GM12878 (cell line): ENCODE measurements around the gene ATP7A. TPM values are rescaled to one million over a fixed set of nuclear protein-coding genes. Genes with fewer than 3 reads are reported as not detected.

Experiments
- CHD4 ChIP-seq: fragments of 200-600 bp; sonication (generic); IDR thresholded peaks from 2 replicates; pipeline ENCODE4 v1.6.1; 2016; ENCODE audit warnings: mild to moderate bottlenecking
- ETV6 ChIP-seq, 2 experiments: fragments of 450-650 bp in 1 of 2; IDR thresholded peaks in 1 of 2; conservative IDR thresholded peaks in 1 of 2; 2 replicates each; pipeline ENCODE4 v1.6.1; 2014; ENCODE audit warnings: antibody characterized with exemption in 1 of 2, borderline replicate concordance in 1 of 2, low read depth in 1 of 2, mild to moderate bottlenecking in 1 of 2, moderate library complexity in 1 of 2
- HDAC6 ChIP-seq: fragments of 200-600 bp; sonication (generic); IDR thresholded peaks from one replicate; pipeline ENCODE4 v1.8.0; 2017; ENCODE audit warnings: antibody characterized with exemption; ENCODE audit not compliant: unreplicated experiment
- KLF5 ChIP-seq: fragments of 450-650 bp; IDR thresholded peaks from 2 replicates; pipeline ENCODE4 v1.6.1; 2014; ENCODE audit warnings: mild to moderate bottlenecking; ENCODE audit not compliant: partially characterized antibody
- MEF2B ChIP-seq: fragments of 450-650 bp; IDR thresholded peaks from 2 replicates; pipeline ENCODE4 v1.6.1; 2018; ENCODE audit warnings: mild to moderate bottlenecking, moderate library complexity; ENCODE audit not compliant: partially characterized antibody, poor library complexity, severe bottlenecking
- MYB ChIP-seq: fragments of 150-350 bp; IDR thresholded peaks from 2 replicates; pipeline ENCODE4 v1.6.1; 2014; ENCODE audit warnings: mild to moderate bottlenecking, low read depth, low read length, borderline replicate concordance
- NFYA ChIP-seq: IDR thresholded peaks from 2 replicates; pipeline ENCODE4 v1.6.1; 2011; ENCODE audit warnings: low read depth, mild to moderate bottlenecking, low read length, improper control_type of control experiment, borderline replicate concordance
- PAX8 ChIP-seq: fragments of 450-650 bp; IDR thresholded peaks from 2 replicates; pipeline ENCODE4 v1.6.1; 2017; ENCODE audit warnings: mild to moderate bottlenecking, moderate library complexity
- RELA ChIP-seq: fragments of 450-650 bp; IDR thresholded peaks from 2 replicates; pipeline ENCODE4 v1.8.0; 2014; ENCODE audit warnings: borderline replicate concordance; ENCODE audit not compliant: partially characterized antibody
- SIX5 ChIP-seq: IDR thresholded peaks from 2 replicates; pipeline ENCODE4 v1.6.1; 2011; ENCODE audit warnings: mild to moderate bottlenecking, low read depth, low read length, moderate library complexity; ENCODE audit not compliant: severe bottlenecking
- SREBF2 ChIP-seq: IDR thresholded peaks from 2 replicates; pipeline ENCODE4 v1.6.1; 2012; ENCODE audit warnings: mild to moderate bottlenecking, low read length
- SUPT20H ChIP-seq: IDR thresholded peaks from 2 replicates; pipeline ENCODE4 v1.6.1; 2011; ENCODE audit warnings: low read depth, mild to moderate bottlenecking, low read length, moderate library complexity, borderline replicate concordance; ENCODE audit not compliant: control insufficient read depth
- polyA plus RNA-seq, 11 experiments: library from polyadenylated mRNA; depleted of rRNA in 4 of 11; unstranded in 6 of 11; stranded (reverse) in 5 of 11; fragments of >200 nt; fragmentation: Nextera tagmentation in 4 of 11; fragmentation: Illumina TruSeq in 1 of 11; extraction: Ambion mirVana in 4 of 11; extraction: Trizol in 1 of 11; gene quantifications; 1 replicate in 1 of 11; 2 replicates in 10 of 11; pipeline versions ENCODE4 v1.2.1 to v1.2.3, GENCODE V29; 2011 to 2016; ENCODE audit warnings: inconsistent platforms in 2 of 11, missing spikeins in 2 of 11, low read depth in 1 of 11
- total RNA-seq, 4 experiments: library from RNA; depleted of rRNA in 3 of 4; stranded (reverse); fragments of >200 nt in 3 of 4; fragmentation: Illumina TruSeq in 1 of 4; extraction: Trizol in 1 of 4; gene quantifications; 2 replicates each; pipeline versions ENCODE4 v1.2.1 to v1.2.3, GENCODE V29; 2013 to 2021
- TF ChIP-seq, protein P1 (sequence below): fragments of 450-650 bp; IDR thresholded peaks from 2 replicates; pipeline ENCODE4 v1.6.1; 2017; ENCODE audit warnings: mild to moderate bottlenecking, moderate library complexity
- TF ChIP-seq, protein P2 (sequence below): IDR thresholded peaks from 2 replicates; pipeline ENCODE4 v1.6.1; 2012; ENCODE audit warnings: improper control_type of control experiment, low read depth, low read length; ENCODE audit not compliant: insufficient replicate concordance
- TF ChIP-seq, protein P3 (sequence below): IDR thresholded peaks from 2 replicates; pipeline ENCODE4 v1.6.1; 2011; ENCODE audit warnings: mild to moderate bottlenecking, low read depth, low read length, moderate library complexity; ENCODE audit not compliant: insufficient replicate concordance
- TF ChIP-seq, protein P4 (sequence below): IDR thresholded peaks from 2 replicates; pipeline ENCODE4 v1.6.1; 2011; ENCODE audit warnings: borderline replicate concordance, low read depth, mild to moderate bottlenecking, moderate library complexity, low read length; ENCODE audit not compliant: insufficient read depth, poor library complexity, severe bottlenecking

ATP7A gene
- total and polyA plus RNA-seq, 10 of the 15 experiments (the other 5 are each of a cell fraction or from before 2014, with no cell fraction given): 2.5 to 12.0 (median 7.6) TPM

DNA sequence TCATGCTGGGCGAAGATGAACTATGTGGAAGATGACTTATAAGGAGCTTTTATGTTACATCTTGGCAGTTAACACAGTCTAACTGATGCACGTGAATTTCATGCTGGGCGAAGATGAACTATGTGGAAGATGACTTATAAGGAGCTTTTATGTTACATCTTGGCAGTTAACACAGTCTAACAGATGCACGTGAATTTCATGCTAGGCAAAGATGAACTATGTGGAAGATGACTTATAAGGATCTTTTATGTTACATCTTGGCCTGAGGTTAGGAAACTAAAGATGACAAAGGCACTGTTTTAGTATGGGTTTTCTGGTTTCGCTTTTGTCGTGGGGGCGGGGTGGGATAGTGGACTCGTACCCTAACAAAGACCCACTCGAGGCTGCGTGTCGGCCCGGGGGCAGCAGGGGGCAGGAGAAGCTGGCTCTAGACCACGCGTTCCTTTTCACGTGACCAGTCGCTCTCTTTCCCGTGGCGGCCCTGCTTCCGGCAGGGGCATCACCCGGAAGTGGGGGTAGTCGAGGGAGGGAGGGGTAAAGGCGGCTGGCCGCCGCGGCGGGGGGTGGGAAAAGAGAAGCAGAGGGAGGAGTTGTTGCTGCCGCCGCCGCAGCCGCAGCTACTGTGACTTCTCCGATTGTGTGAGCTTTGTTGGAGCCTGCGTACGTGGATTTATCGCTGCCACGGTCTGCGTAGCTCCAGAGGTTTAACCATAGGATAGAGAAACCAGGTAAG lies at the start of gene ATP7A (continued):
- TF ChIP-seq, protein P1, sequence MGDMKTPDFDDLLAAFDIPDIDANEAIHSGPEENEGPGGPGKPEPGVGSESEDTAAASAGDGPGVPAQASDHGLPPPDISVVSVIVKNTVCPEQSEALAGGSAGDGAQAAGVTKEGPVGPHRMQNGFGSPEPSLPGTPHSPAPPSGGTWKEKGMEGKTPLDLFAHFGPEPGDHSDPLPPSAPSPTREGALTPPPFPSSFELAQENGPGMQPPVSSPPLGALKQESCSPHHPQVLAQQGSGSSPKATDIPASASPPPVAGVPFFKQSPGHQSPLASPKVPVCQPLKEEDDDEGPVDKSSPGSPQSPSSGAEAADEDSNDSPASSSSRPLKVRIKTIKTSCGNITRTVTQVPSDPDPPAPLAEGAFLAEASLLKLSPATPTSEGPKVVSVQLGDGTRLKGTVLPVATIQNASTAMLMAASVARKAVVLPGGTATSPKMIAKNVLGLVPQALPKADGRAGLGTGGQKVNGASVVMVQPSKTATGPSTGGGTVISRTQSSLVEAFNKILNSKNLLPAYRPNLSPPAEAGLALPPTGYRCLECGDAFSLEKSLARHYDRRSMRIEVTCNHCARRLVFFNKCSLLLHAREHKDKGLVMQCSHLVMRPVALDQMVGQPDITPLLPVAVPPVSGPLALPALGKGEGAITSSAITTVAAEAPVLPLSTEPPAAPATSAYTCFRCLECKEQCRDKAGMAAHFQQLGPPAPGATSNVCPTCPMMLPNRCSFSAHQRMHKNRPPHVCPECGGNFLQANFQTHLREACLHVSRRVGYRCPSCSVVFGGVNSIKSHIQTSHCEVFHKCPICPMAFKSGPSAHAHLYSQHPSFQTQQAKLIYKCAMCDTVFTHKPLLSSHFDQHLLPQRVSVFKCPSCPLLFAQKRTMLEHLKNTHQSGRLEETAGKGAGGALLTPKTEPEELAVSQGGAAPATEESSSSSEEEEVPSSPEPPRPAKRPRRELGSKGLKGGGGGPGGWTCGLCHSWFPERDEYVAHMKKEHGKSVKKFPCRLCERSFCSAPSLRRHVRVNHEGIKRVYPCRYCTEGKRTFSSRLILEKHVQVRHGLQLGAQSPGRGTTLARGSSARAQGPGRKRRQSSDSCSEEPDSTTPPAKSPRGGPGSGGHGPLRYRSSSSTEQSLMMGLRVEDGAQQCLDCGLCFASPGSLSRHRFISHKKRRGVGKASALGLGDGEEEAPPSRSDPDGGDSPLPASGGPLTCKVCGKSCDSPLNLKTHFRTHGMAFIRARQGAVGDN: no peak
- TF ChIP-seq NFYA: no peak
- TF ChIP-seq, protein P2, sequence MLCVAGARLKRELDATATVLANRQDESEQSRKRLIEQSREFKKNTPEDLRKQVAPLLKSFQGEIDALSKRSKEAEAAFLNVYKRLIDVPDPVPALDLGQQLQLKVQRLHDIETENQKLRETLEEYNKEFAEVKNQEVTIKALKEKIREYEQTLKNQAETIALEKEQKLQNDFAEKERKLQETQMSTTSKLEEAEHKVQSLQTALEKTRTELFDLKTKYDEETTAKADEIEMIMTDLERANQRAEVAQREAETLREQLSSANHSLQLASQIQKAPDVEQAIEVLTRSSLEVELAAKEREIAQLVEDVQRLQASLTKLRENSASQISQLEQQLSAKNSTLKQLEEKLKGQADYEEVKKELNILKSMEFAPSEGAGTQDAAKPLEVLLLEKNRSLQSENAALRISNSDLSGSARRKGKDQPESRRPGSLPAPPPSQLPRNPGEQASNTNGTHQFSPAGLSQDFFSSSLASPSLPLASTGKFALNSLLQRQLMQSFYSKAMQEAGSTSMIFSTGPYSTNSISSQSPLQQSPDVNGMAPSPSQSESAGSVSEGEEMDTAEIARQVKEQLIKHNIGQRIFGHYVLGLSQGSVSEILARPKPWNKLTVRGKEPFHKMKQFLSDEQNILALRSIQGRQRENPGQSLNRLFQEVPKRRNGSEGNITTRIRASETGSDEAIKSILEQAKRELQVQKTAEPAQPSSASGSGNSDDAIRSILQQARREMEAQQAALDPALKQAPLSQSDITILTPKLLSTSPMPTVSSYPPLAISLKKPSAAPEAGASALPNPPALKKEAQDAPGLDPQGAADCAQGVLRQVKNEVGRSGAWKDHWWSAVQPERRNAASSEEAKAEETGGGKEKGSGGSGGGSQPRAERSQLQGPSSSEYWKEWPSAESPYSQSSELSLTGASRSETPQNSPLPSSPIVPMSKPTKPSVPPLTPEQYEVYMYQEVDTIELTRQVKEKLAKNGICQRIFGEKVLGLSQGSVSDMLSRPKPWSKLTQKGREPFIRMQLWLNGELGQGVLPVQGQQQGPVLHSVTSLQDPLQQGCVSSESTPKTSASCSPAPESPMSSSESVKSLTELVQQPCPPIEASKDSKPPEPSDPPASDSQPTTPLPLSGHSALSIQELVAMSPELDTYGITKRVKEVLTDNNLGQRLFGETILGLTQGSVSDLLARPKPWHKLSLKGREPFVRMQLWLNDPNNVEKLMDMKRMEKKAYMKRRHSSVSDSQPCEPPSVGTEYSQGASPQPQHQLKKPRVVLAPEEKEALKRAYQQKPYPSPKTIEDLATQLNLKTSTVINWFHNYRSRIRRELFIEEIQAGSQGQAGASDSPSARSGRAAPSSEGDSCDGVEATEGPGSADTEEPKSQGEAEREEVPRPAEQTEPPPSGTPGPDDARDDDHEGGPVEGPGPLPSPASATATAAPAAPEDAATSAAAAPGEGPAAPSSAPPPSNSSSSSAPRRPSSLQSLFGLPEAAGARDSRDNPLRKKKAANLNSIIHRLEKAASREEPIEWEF: no peak
- no peak for TF ChIP-seq CHD4
- TF ChIP-seq ETV6 (conservative IDR thresholded peaks at IDR 0.05 in 1 of 2, IDR thresholded peaks at IDR 0.05 in 1 of 2; ENCODE audit: borderline replicate concordance in 1 of 2, low read depth in 1 of 2): peak in 1 of 2 experiments; percentile 89; a peak in 2 of 4 replicates
- TF ChIP-seq RELA: no peak
- no peak for TF ChIP-seq PAX8
- TF ChIP-seq SIX5: no peak
- no peak for TF ChIP-seq MEF2B
- no peak for TF ChIP-seq MYB
- no peak for TF ChIP-seq KLF5
- TF ChIP-seq, protein P3, sequence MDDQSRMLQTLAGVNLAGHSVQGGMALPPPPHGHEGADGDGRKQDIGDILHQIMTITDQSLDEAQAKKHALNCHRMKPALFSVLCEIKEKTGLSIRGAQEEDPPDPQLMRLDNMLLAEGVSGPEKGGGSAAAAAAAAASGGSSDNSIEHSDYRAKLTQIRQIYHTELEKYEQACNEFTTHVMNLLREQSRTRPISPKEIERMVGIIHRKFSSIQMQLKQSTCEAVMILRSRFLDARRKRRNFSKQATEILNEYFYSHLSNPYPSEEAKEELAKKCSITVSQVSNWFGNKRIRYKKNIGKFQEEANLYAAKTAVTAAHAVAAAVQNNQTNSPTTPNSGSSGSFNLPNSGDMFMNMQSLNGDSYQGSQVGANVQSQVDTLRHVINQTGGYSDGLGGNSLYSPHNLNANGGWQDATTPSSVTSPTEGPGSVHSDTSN: no peak
- TF ChIP-seq, protein P4, sequence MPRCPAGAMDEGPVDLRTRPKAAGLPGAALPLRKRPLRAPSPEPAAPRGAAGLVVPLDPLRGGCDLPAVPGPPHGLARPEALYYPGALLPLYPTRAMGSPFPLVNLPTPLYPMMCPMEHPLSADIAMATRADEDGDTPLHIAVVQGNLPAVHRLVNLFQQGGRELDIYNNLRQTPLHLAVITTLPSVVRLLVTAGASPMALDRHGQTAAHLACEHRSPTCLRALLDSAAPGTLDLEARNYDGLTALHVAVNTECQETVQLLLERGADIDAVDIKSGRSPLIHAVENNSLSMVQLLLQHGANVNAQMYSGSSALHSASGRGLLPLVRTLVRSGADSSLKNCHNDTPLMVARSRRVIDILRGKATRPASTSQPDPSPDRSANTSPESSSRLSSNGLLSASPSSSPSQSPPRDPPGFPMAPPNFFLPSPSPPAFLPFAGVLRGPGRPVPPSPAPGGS: no peak
- TF ChIP-seq SREBF2: no peak
- TF ChIP-seq HDAC6: no peak
- TF ChIP-seq SUPT20H: no peak
